ENCODE results near the gene CNN2.

GRCh38 chr19:991174-991931, 35.1 kb upstream of the CNN2 start:
- TF ChIP-seq POLR2AphosphoS5 (IDR thresholded peaks at IDR 0.05; ENCODE audit: low read depth, low read length) (no peak), POLR2A (IDR thresholded peaks at IDR 0.05; ENCODE audit: low read depth, low read length) (no peak)

Data from GM12892 (cell line).